HG03457 (cell line): ENCODE measurements around the gene BPIFB1.

Experiments used
- ATAC-seq: cut with Tn5 transposase; IDR thresholded peaks from one replicate; pipeline ENCODE4 v1.9.1; 2021; ENCODE audit warnings: moderate number of reproducible peaks; ENCODE audit not compliant: unreplicated experiment

The BPIFB1 gene

DNA sequence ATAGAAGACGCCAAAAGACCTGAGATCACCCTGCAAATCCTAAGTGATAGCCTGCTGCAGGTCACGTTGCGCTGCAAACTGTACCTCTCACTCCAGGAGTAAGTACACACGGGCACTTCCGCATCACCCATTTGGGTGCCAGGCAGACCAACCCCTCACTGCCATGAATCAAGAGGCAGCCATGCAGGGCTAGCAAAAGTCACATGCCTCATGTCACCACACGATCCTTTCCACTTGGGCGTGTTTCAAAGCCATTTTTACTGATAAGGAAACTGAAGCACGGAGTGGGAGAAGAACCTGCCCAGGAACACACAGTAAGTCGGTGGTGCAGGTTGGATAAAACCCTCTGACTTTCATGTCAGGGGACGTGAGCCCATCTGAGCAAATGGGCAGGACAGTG lies 37.0 kb downstream of the BPIFB1 start:
- ATAC-seq = no peak

DNA sequence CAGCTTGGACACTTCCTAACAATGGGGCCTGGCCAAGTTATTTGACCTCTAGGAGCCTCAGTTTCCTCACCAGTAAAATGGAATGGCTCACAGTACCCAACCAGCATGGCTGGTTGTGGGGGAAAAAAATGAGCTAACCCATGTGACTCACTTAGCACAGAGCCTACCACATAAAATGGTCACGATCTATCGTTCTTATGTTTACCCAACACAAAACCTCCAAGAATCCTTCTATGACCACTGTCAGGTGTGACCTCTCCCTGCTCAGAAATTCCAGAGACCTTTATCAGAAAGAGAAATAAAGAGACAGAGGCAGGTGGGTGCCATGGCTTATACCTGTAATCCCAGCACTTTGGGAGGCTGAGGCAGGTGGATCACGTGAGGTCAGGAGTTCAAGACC lies 39.4 kb downstream of the BPIFB1 start:
- no peak for ATAC-seq

DNA sequence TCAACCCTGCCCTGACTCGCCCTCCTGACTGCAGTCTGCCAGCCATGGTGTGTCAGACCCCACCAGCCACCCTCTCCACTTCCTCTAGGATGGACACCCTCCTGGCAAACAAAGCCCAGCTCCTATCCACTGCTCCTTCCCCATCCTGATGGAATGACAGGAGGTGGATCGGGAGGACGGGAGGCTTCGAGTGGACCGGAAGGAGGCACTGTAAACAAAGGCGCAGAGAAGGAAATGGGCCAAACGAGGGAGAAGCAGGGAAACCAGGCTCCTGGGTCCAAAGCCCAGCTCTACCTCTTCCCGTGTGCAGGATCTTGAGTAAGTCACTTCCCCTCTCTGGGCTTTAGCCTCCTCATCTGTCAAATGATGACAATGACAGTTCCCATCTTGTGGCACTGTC lies 40.2 kb downstream of the BPIFB1 start:
- no peak for ATAC-seq

DNA sequence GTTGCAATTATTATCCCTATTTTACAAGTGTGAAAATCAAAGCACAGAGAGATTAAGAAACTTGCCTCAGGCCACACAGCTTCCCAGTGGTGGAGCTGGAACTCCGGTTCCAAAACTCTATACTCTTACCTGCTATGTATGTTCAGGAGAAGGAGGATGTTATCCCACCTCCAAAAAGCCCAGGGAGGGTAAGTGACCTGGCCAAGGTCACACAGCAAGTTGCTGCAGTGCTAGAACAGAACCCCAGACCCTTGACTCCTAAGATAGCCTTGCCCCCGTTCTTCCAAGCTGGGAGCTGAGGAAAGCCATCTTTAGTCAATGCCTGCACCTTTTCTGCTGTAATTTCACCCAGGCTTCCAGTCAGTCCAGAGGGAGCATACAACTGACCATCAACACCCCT lies 42.3 kb downstream of the BPIFB1 start:
- ATAC-seq = no peak

DNA sequence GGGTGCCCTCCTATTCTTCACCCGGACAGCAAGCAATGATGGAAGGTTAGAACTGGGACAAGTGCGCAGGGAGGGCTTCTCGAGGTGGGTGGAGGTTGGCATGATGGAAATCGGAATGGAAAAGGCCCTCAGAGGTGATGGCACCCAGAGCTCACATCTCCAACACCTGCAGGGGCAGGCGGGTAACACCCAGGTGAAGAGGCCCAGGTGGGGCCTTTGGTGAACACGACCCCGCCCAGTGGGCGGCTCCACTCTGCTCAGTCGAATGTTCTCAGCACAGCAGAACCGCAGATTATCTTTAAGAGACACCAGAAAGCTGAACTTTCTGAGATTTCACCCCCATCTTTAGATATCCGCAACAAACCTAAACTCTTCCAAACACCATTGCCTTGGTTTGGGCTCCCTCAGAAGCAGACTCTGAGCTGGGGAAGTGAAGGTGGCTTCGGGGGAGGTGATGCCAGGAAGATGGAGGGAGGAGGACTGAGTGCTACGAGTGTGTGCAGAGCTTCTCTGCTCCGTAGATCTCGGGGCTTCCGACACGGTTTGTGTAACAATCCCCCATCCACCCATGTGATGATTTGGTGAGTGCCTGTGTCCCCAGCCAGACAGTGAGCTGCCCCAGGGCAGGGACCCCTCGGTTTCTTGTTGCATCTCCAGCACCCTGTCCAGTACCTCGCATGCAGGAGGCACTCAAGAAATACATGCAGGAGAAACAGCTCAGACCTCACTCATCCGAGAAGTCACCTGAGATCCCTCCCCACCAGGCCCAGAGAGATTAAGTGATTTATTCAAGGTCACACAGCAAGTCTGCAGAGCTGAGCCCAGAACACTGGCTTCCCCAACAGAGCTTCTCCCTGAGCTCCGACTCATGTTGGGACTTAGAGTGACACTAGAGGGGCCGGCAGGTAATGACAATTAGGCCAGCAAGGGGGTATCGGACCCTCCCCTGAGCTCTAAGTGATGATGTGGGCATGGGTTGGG lies 45.4 kb downstream of the BPIFB1 start:
- ATAC-seq = no peak

DNA sequence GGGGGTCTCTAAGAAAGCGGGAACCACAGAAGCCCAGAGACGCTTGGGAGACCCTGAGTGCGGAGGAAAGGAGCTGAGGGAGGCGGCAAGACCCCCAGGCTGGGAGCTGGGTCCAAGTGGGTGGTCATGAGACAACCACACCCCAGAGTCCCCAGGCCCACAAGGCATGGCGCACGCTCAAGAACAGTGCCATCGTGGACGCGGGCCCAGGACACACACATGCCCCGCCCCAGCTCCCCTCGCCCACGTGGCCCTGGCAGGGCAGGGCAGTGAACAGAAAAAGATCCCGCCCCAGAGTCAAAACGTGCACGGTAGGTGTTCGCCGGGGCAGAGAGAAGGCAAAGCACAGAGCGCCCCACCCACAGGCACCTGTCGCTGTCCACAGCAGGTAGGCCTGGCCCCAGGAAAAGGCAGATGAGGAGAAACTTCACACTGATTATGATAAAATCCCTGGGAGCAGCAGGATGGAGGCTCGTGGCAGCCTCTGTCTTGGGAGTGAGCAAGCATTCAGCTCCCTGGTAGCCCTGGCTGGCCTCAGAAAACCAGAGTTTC lies 50.0 kb downstream of the BPIFB1 start:
- ATAC-seq = no peak

DNA sequence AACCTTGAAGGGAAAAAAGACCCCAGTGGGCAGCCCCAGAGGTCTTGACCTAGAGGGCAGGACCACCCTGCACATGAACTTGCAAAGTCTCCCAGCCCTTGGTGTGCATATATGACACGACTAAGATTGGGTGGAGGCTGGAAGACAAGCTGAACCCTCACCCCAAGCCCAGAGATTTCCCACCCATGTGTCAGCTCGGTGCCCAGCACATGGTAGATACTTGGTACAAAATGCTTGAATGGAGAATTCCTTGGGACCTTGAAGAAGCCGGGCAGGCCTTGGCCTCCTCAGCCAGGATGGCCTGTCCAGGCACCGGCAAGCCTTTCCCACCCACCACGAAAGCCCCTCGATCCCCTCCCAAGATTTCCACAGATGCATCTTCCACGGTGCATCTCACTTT lies 50.6 kb downstream of the BPIFB1 start:
- ATAC-seq = no peak

DNA sequence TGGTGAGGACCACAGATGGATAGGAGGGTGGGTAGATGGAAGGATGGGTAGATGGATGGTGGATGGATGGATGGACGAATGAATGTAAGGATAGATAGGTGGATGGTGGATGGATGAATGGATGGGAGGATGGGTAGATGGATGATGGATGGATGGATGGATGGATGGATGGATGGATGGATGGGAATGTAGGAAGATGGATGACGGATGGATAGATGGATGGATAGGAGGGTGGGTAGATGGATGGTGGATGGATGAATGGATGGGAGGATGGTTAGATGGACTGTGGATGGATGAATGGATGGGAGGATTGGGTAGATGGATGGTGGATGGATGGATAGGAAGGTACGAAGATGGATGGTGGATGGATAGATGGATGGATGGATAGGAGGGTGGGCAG lies 51.1 kb downstream of the BPIFB1 start:
- ATAC-seq = no peak

DNA sequence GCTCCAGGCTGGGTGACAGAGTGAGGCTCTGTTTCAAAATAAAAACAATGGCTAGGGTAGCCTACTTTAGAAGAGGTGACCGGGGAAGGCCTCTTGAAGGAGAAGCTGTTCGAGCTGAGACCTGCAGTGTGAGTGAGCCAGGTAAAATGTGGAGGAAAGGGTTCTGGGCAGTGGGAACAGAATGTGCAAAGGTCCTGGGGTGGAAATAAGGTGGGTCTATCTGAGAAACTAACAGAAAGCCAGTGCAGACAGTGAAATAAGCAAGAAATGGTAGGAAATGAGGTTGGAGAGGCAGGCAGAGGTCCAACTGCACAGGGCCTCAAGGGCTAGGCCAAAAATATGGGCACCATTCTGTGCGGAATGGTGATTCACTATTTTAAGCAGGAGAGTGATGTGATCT lies 53.4 kb downstream of the BPIFB1 start:
- no peak for ATAC-seq

DNA sequence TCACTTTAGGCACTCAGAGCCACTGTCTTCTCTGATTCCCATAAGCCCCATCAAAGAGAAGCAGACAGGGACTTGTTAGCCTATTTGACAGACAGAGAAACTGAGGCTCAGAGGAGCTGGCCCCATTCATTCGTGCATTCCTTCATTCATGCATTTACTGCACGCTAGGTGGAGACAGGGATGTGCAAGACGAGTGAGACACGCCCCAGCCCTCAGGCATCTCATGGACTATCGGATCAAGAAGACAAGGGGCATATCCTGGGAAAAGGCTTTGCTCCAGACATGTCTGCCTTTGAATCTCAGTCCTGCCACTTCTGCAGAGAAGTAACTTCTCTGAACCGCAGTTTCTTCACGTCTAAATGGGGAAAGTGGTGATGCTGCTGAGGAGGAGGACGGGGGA lies 54.1 kb downstream of the BPIFB1 start:
- no peak for ATAC-seq

DNA sequence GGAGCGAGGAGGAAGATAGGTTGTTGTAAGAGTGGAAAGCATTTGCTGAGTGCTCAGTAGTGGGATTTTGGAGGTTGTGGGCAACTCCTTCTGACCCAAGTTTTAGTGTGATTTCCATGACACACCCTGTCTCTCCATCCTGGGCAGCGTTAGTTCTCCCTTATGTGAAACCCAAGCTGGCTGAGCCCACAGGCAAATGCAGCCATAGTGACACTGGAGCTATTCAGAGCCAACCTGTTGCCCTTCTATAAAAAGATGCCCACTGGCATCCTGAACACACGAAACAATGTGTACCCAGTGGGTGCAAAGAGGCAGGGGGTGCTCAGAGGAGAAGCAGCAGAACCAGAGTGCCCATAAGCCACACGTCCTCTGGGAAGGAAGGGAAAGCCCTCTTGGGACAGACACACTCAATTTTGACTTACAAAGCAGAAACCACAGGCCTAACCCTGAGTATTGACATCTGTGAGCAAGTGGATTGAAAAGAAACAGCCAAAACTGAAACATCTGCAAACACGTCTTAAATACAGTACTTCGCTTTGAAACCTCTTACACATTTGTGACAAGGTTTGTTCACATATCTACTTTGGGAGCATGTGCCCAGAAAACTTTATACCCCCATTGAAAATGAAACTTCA lies 54.6 kb downstream of the BPIFB1 start:
- no peak for ATAC-seq

DNA sequence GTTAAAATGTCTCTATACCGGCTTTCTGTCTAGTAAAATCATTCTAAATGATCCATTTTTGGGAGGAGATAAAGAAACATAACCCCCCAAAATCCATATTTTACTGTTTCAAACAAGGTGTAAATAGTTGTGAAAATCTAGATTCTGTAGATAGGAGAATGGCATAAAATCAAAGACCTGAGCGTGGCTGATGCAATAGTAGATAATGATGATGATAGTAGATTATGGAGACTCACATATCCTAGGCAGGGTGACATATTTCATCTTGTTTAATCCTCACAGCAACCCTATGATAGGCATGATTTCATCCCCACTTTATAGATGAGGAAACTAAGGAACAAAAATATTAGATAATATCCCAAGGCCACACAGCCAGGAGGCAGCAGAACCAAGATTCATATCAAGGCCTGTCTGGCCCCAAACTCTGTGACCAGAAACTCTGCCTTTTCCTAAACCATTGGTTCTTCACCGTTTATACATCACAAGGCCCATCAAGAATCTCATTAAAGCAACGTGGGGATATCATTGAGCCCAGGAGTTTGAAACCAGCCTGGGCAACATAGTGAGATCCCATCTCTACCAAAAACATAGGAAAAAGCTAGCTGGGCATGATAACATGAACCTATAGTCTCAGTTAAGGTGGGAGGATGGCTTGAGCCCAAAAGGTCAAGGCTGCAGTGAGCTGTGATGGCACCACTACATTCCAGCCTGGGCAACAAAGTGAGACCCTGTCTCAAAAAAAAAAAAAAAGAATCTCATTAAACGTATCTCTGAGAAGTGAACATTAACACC lies 55.6 kb downstream of the BPIFB1 start:
- ATAC-seq = no peak

DNA sequence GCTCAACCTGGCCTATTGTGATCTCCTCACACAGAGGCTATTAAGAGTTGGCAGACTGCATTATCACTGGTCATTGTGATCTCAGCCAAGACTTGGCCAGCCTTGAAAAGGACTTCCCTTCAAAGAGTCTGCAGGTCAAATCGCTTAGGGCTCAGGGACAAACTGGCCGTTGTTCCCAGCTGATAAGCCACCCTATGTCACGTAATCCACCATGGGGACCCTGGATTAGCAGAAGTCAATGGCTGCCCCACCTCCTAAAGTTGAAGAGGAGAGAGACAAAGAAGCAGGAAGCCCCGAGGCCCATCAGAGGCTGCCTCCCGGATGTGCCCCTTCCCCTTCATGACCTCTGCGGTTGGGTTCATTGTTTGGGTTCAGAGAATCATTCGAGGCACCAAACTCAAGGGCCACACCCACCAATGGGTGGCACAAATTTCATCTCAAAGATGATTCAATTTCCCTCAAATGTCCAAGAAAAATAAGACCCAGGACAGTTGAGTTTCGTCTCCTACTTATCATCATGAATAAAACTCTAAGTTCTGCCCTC lies 56.6 kb downstream of the BPIFB1 start:
- no peak for ATAC-seq

DNA sequence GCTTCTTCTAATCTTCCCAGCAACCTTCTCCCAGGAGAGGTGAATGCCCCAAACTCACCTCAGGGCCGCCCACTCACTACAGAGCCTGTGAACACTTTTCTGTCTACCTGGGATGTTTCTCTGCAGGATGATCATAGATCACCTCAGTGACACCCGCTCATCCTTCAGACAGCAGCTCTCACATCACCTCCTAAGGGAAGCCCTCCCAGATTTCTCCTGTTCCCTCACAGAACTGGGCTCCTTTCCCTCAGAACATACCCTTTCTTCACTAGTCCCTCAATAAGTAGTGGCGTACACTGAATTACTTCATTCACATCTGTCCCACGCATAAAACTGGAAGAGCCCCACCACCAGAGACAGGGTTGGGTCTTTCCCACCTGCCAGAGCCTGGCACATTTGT lies 60.5 kb downstream of the BPIFB1 start:
- ATAC-seq = no peak

DNA sequence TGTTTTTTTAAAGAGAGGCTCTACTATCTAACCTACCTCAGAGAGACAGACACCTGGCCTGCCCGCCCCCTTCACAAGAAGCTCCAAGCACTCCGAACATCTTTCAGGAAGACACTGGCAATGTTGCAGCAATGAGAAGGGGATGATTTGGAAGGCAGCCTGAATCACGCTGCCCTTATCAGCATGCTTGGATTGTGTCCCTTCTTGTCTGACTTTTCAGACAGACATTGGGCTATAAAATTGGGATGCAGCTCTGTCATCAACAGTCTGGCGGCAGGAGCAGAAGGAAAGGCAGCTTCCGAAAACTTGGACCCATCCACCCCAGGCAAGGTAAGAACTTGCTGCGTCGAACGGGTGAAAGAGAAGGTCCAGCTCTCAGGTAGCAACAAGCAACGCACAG lies 62.3 kb downstream of the BPIFB1 start:
- no peak for ATAC-seq

DNA sequence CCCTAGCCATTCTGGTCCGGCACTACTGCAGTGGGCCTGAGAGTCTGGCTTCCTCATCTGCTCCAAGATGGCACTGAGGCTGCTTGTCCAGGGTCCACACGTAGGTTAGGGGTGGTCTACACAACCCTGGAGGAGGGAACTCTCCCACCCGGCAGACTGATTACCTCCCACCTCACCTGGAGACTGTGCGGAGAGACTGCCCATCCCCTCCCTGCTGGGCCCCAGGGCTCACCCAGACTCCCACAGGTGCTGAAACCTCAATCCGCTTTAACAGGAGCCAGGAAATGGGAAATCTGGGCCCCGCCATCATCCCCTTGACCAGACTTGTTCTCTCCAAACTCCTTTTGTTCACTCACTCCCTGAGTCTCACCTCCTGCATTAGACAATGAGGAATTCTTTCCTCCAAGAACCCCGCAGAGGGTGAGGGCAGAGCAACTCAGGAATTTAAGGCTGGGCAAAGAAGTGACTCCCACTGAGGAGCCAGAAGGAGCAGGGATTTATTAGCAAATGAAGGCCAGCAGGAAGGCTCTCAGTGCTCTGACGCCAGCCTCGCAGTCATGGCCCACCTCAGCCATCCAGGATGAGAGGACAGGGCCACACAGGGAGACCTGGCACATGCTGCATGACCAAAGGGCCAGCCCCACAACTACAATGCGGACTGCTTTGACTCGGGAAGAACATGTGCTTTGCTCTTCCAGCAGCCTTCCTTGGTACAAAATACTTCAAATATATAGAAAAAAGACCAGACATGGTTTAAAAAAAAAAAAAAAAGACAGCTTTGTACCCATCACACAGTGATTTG lies 65.3 kb downstream of the BPIFB1 start:
- ATAC-seq = no peak

DNA sequence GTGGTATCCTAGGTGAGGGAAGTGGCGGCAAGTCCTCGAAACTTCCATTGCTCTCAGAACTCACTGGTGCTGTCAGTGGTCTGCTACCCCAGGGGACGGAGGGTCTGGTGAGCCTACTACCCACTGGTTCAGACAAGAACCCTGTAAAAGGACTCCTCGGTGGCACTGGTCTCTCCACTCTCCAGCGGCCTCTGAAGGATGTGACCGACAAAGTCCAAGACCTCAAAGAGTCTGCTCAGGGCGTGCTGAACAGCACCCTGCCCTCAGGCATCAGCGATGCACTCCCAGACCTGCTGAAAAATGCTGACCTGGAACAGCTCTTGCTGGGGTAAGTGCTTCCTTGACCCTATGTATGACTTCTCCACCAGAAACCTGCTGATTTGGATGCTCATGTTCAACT lies 66.5 kb downstream of the BPIFB1 start:
- ATAC-seq = no peak

DNA sequence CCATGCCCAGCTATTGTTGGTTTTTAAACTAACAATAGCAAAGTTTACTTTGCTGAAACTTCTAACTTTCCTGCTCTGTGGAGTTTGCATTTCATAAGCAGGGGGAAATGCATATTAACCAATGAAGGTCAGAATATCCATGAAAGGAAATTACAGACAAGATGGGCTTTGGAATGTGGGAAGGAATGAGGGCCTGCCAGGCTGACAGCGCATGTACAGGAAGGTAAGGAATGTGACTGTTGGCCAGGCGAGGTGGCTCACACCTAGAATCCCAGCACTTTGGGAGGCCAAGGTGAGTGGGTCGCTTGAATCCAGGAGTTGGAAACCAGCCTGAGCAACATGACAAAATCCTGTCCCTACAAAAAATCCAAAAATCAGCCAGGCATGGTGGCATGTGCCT lies 68.7 kb downstream of the BPIFB1 start:
- no peak for ATAC-seq

DNA sequence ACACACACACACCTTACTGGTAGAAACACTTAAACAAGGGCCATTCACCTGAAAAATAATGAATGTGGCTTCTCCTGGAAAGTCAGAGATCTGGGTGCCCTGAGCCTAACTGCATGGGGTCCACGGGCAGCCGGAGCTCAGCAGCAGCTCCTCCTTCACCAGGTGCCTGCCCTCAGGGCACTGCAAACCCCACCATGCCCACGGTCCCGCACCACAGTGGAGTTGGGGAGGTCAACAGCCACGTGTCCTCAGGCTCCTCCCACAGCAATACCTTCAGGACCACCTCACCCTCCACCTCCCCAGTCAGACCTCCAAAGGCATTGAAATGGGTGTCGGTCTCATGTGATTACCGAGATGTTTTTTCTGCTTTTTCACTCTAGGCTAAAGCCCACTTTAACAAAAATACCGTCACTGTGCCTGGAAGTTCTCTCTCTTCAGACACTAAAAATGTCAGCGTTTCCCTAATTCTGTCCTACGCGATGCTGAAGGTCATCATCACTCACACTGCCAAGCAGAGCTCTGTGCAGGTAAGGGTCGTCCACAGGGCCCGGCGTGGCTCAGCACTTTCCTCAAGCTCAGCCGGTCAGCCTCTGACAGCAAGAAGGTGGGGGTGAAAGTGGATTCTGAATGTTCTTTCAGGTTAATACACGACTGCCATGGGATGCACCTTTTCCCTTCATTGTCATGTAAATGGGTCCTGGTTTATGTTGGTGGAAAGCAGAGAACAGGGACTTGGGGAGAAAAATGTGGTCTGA lies 69.4 kb downstream of the BPIFB1 start:
- no peak for ATAC-seq

DNA sequence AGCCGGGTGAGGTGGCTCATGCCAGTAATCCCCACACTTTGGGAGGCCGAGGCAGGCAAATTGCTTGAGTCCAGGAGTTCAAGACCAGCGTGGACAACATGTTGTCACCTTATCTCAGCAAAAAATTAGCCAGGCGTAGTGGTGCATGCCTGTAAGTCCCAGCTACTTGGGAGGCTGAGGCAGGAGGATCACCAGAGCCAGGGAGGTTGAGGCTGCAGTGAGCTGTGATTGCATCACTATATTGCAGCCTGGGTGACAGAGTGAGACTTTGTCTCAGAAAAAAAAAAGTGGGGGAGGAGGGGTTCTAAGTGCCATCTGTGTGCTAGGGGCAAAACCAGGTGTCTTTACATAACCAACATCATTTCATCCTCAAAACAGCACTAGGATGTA lies 70.0 kb downstream of the BPIFB1 start:
- ATAC-seq = no peak
